Neutrophil (primary cell): ENCODE measurements around the gene RUNDC3A.
A peak's percentile ranks its signal among the peaks of the same experiment; 100 is the strongest.

Source experiments
- H3K27ac ChIP-seq: fragments of 200-600 bp; sonication (generic); 2 replicates; pipeline ENCODE4 v1.5.1; 2016; ENCODE audit warnings: mild to moderate bottlenecking, moderate library complexity
- H3K27me3 ChIP-seq: fragments of 200-600 bp; sonication (generic); 2 replicates; pipeline ENCODE4 v1.6.0; 2016; ENCODE audit warnings: mild to moderate bottlenecking
- H3K36me3 ChIP-seq: fragments of 200-600 bp; sonication (generic); 2 replicates; pipeline ENCODE4 v1.5.1; 2017
- H3K4me1 ChIP-seq, 2 experiments: fragments of 200-600 bp in 1 of 2; sonication (generic) in 1 of 2; 1 replicate in 1 of 2; 2 replicates in 1 of 2; pipeline versions ENCODE4 v1.5.1 to v1.6.1; 2013 to 2016; ENCODE audit warnings: low read depth in 1 of 2, low read length in 1 of 2, mild to moderate bottlenecking in 1 of 2, moderate library complexity in 1 of 2; ENCODE audit not compliant: control insufficient read depth in 1 of 2, insufficient read depth in 1 of 2
- H3K4me3 ChIP-seq, 2 experiments: fragments of 200-600 bp in 1 of 2; sonication (generic) in 1 of 2; 1 replicate in 1 of 2; 2 replicates in 1 of 2; pipeline ENCODE4 v1.5.1; 2013 to 2016; ENCODE audit warnings: low read depth in 1 of 2, low read length in 1 of 2, mild to moderate bottlenecking in 1 of 2, moderate library complexity in 1 of 2
- H3K9me3 ChIP-seq: fragments of 200-600 bp; sonication (generic); 2 replicates; pipeline ENCODE4 v1.5.1; 2016
- CTCF ChIP-seq: fragments of 200-600 bp; sonication (generic); IDR thresholded peaks from 2 replicates; pipeline ENCODE4 v1.5.1; 2016; ENCODE audit warnings: antibody characterized with exemption

The RUNDC3A gene

GRCh38 chr17:44311562-44312181, 3.3 kb downstream of the RUNDC3A start:
- H3K36me3 ChIP-seq, result no peaks in the 10 kb centered on the region
- H3K27me3 ChIP-seq, result peaks cover 100% of the 10 kb centered on the region
- H3K27ac ChIP-seq, result no peak overlapping the region
- no peaks in the 10 kb centered on the region for H3K9me3 ChIP-seq
- TF ChIP-seq CTCF, result no peak
- no peak overlapping the region for H3K4me3 ChIP-seq
- H3K4me1 ChIP-seq, result peaks cover 0 to 28% of the 10 kb centered on the region in 2 experiments

GRCh38 chr17:44312396-44313104, 4.1 kb downstream of the RUNDC3A start:
- H3K27me3 ChIP-seq, result peaks cover 100% of the 10 kb centered on the region
- peaks cover 0 to 27% of the 10 kb centered on the region in 2 experiments for H3K4me1 ChIP-seq
- no peaks in the 10 kb centered on the region for H3K9me3 ChIP-seq
- H3K4me3 ChIP-seq, result no peak overlapping the region
- no peak for TF ChIP-seq CTCF
- H3K27ac ChIP-seq, result no peak overlapping the region
- H3K36me3 ChIP-seq, result no peaks in the 10 kb centered on the region

GRCh38 chr17:44314031-44314430, 5.6 kb downstream of the RUNDC3A start:
- Histone ChIP-seq H3K27ac (no peak overlapping the region), H3K9me3 (no peaks in the 10 kb centered on the region), H3K4me3 (no peak overlapping the region), H3K4me1 (peaks cover 0 to 12% of the 10 kb centered on the region in 2 experiments), H3K36me3 (no peaks in the 10 kb centered on the region), H3K27me3 (peaks cover 98% of the 10 kb centered on the region)
- no peak for TF ChIP-seq CTCF

GRCh38 chr17:44314524-44314868, 6.1 kb downstream of the RUNDC3A start:
- peaks cover 1% of the 10 kb centered on the region for H3K36me3 ChIP-seq
- TF ChIP-seq CTCF, result no peak
- no peak overlapping the region for H3K4me3 ChIP-seq
- peaks cover 0 to 9% of the 10 kb centered on the region in 2 experiments for H3K4me1 ChIP-seq
- peaks cover 94% of the 10 kb centered on the region for H3K27me3 ChIP-seq
- no peaks in the 10 kb centered on the region for H3K9me3 ChIP-seq
- no peak overlapping the region for H3K27ac ChIP-seq

GRCh38 chr17:44314869-44315661, 6.7 kb downstream of the RUNDC3A start:
- Histone ChIP-seq H3K27me3 (peaks cover 88% of the 10 kb centered on the region), H3K4me1 (peaks cover 0 to 9% of the 10 kb centered on the region in 2 experiments), H3K4me3 (peak overlapping the region in 1 of 2 experiments; percentile 32), H3K36me3 (peaks cover 7% of the 10 kb centered on the region), H3K27ac (no peak overlapping the region), H3K9me3 (no peaks in the 10 kb centered on the region)
- TF ChIP-seq CTCF, result no peak
